Stomach (tissue), 4 donors: Measurements from ENCODE around the gene ULK4.

Experiments used
- EP300 ChIP-seq: sonication (generic); formaldehyde crosslinking; IDR thresholded peaks from one replicate; pipeline ENCODE4 v1.6.1; 2017; ENCODE audit warnings: antibody characterized with exemption
- POLR2A ChIP-seq, 4 donors: fragments of 450-650 bp; IDR thresholded peaks; one replicate each; pipeline ENCODE4 v1.6.1; 2016; ENCODE audit warnings: antibody characterized with exemption in 4 of 4, control low read depth in 2 of 4, mild to moderate bottlenecking in 1 of 4, moderate library complexity in 1 of 4
- POLR2AphosphoS5 ChIP-seq, 3 donors: sonication (generic); formaldehyde crosslinking; IDR thresholded peaks; one replicate each; pipeline ENCODE4 v1.6.1; 2016; ENCODE audit warnings: antibody characterized with exemption in 3 of 3
- TF ChIP-seq, protein P1 (sequence below), 7 experiments: fragments of 450-650 bp in 4 of 7; fragments of 200-600 bp in 3 of 7; sonication (generic) in 3 of 7; IDR thresholded peaks; one replicate each; pipeline ENCODE4 v1.5.1; 2016 to 2019; ENCODE audit warnings: antibody characterized with exemption in 7 of 7, control low read depth in 2 of 7, mild to moderate bottlenecking in 1 of 7

DNA sequence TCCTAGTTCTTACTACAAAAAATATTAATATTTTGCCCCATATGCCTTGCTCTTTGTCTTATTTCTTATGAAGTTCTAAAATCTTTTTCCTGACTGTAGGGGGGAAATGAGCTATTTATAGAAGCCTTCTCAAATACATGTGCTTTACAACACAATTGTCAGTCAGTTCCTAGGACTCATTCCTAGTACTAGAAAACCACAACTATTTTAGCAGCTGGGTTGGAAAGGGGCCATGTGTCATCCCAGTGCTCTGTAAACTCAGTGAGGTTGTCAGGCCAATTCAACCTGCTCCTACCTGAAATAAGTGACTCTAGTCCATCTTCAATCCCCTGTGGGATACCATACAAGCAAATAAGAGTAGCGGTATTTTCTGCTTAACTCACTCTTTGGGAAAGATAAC, 153.8 kb downstream of the ULK4 start:
- TF ChIP-seq POLR2AphosphoS5 (IDR thresholded peaks at IDR 0.05) (no peak), EP300 (no peak), POLR2A (IDR thresholded peaks at IDR 0.05) (no peak)
- TF ChIP-seq, protein P1, sequence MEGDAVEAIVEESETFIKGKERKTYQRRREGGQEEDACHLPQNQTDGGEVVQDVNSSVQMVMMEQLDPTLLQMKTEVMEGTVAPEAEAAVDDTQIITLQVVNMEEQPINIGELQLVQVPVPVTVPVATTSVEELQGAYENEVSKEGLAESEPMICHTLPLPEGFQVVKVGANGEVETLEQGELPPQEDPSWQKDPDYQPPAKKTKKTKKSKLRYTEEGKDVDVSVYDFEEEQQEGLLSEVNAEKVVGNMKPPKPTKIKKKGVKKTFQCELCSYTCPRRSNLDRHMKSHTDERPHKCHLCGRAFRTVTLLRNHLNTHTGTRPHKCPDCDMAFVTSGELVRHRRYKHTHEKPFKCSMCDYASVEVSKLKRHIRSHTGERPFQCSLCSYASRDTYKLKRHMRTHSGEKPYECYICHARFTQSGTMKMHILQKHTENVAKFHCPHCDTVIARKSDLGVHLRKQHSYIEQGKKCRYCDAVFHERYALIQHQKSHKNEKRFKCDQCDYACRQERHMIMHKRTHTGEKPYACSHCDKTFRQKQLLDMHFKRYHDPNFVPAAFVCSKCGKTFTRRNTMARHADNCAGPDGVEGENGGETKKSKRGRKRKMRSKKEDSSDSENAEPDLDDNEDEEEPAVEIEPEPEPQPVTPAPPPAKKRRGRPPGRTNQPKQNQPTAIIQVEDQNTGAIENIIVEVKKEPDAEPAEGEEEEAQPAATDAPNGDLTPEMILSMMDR (IDR thresholded peaks at IDR 0.05), result no peak
